CD4-positive, alpha-beta T cell (primary cell): ENCODE results near the gene IL37. TPM values are rescaled to one million over a fixed set of nuclear protein-coding genes. Genes with fewer than 3 reads are reported as not detected.
"Not testable (repeated sequence)": the region's sequence is repeated elsewhere in the genome, so short reads cannot be mapped to it uniquely, and the experiment has no call there.

Source experiments
- ATAC-seq: fragments of 200-7000 bp; cut with Tn5 transposase; one replicate; pipeline ENCODE4 v1.10.0; 2022; ENCODE audit warnings: mild to moderate bottlenecking; ENCODE audit not compliant: poor library complexity
- CTCF ChIA-PET: fragments of 350-600 bp; sonication (Branson Sonifier 250); formaldehyde crosslinking; loops from one replicate; lab custom pipeline; 2021; ENCODE audit warnings: antibody characterized with exemption, inconsistent platforms; lab: Charles Lee
- POLR2A ChIA-PET: fragments of 350-600 bp; sonication (Branson Sonifier 250); formaldehyde crosslinking; loops from one replicate; lab custom pipeline; 2021; ENCODE audit warnings: antibody characterized with exemption, inconsistent platforms; lab: Charles Lee
- DNase-seq, 14 experiments: peaks; one replicate each; pipeline ENCODE4 v3.0.0-alpha.2; 2013 to 2020; ENCODE audit warnings: mixed read lengths in 2 of 14
- H3K27ac ChIP-seq, 2 donors: one replicate each; pipeline versions ENCODE4 v1.5.1 to v1.7.0; 2013; ENCODE audit warnings: low read length in 2 of 2, low read depth in 1 of 2, mild to moderate bottlenecking in 1 of 2
- H3K27me3 ChIP-seq, 2 experiments: 1 replicate in 1 of 2; 2 replicates in 1 of 2; pipeline versions ENCODE4 v1.6.1 to v1.7.0; 2013; ENCODE audit warnings: low read length in 2 of 2, control low read depth in 1 of 2, mild to moderate bottlenecking in 1 of 2, moderate library complexity in 1 of 2; ENCODE audit not compliant: insufficient read depth in 2 of 2, control insufficient read depth in 1 of 2
- H3K36me3 ChIP-seq: one replicate; pipeline ENCODE4 v1.6.1; 2013; ENCODE audit warnings: low read length, control low read depth; ENCODE audit not compliant: insufficient read depth
- H3K4me1 ChIP-seq: one replicate; pipeline ENCODE4 v1.6.1; 2013; ENCODE audit warnings: low read length, control low read depth; ENCODE audit not compliant: insufficient read depth
- H3K4me3 ChIP-seq: one replicate; pipeline ENCODE4 v1.5.1; 2013; ENCODE audit warnings: mild to moderate bottlenecking, low read length, moderate library complexity
- H3K9me3 ChIP-seq, 2 experiments: 1 replicate in 1 of 2; 2 replicates in 1 of 2; pipeline versions ENCODE4 v1.6.1 to v1.7.0; 2013; ENCODE audit warnings: low read length in 2 of 2, mild to moderate bottlenecking in 2 of 2, control low read depth in 1 of 2, moderate library complexity in 1 of 2; ENCODE audit not compliant: control insufficient read depth in 1 of 2, insufficient read depth in 1 of 2
- H3K27ac Mint-ChIP-seq: one replicate; pipeline ENCODE4 v1.8.0; 2020; ENCODE audit warnings: mixed read lengths
- H3K27me3 Mint-ChIP-seq: one replicate; pipeline ENCODE4 v1.8.0; 2021; ENCODE audit warnings: mixed read lengths
- H3K36me3 Mint-ChIP-seq: one replicate; pipeline ENCODE4 v1.8.0; 2021; ENCODE audit warnings: low read depth, mixed read lengths
- H3K4me1 Mint-ChIP-seq: one replicate; pipeline ENCODE4 v1.8.0; 2021; ENCODE audit warnings: low read depth, mixed read lengths
- H3K4me3 Mint-ChIP-seq: one replicate; pipeline ENCODE4 v1.8.0; 2020; ENCODE audit warnings: mild to moderate bottlenecking, mixed read lengths
- H3K9me3 Mint-ChIP-seq: one replicate; pipeline ENCODE4 v1.8.0; 2020; ENCODE audit warnings: mixed read lengths
- intact Hi-C, 2 experiments: fragments of 100-400 bp; cut with DNase I in 1 of 2; cut with micrococcal nuclease in 1 of 2; formaldehyde crosslinking; loops; one replicate each; pipeline versions ENCODE4 v1.15.1 to v1.9.0; 2023 to 2025; cut with DNase I, micrococcal nuclease
- total RNA-seq, 174 experiments: library from RNA in 2 of 174; stranded (reverse) in 2 of 174; gene quantifications; one replicate each; pipeline ENCODE4 v1.2.3 and lab custom pipeline; 2021 to 2026
- TF ChIP-seq, protein P1 (sequence below): fragments of 200-600 bp; IDR thresholded peaks from one replicate; pipeline ENCODE4 v1.8.0; 2022; ENCODE audit warnings: antibody characterized with exemption, mild to moderate bottlenecking

The IL37 gene
- total RNA-seq, 2 experiments from 2014 or later = not detected

- Histone ChIP-seq H3K36me3 (no peaks in the 10 kb centered on the region), H3K27me3 (no peaks in the 10 kb centered on the region), H3K27ac (no peak overlapping the region), H3K4me1 (no peaks in the 10 kb centered on the region), H3K9me3 (no peaks in the 10 kb centered on the region), H3K4me3 (no peak overlapping the region)
- H3K4me3 Mint-ChIP-seq = no peak overlapping the region
- no peak overlapping the region for H3K27ac Mint-ChIP-seq
- no peaks in the 10 kb centered on the region for H3K9me3 Mint-ChIP-seq
- TF ChIP-seq, protein P1, sequence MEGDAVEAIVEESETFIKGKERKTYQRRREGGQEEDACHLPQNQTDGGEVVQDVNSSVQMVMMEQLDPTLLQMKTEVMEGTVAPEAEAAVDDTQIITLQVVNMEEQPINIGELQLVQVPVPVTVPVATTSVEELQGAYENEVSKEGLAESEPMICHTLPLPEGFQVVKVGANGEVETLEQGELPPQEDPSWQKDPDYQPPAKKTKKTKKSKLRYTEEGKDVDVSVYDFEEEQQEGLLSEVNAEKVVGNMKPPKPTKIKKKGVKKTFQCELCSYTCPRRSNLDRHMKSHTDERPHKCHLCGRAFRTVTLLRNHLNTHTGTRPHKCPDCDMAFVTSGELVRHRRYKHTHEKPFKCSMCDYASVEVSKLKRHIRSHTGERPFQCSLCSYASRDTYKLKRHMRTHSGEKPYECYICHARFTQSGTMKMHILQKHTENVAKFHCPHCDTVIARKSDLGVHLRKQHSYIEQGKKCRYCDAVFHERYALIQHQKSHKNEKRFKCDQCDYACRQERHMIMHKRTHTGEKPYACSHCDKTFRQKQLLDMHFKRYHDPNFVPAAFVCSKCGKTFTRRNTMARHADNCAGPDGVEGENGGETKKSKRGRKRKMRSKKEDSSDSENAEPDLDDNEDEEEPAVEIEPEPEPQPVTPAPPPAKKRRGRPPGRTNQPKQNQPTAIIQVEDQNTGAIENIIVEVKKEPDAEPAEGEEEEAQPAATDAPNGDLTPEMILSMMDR = no peak
- intact Hi-C loops = no loop called here
- POLR2A ChIA-PET = no interaction called here
- CTCF ChIA-PET = no interaction called here
- H3K4me1 Mint-ChIP-seq = no peaks in the 10 kb centered on the region
- DNase-seq = no peak
- no peak for ATAC-seq
- no peaks in the 10 kb centered on the region for H3K36me3 Mint-ChIP-seq
- H3K27me3 Mint-ChIP-seq = no peaks in the 10 kb centered on the region
Observed at GRCh38 chr2:112933261-112933660, 22.3 kb downstream of the IL37 start.

DNA sequence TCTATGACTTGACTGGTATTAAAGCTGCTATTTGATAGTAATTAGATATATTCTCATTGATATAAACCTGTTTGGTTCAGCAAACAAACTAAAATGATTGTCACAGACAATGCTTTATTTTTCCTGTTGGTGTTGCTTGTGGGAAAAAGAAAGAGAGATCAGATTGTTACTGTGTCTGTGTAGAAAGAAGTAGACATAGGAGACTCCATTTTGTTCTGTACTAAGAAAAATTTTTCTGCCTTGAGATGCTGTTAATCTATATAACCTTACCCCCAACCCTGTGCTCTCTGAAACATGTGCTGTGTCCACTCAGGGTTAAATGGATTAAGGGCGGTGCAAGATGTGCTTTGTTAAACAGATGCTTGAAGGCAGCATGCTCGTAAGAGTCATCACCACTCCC lies 23.2 kb downstream of the IL37 start:
- H3K4me1 Mint-ChIP-seq, ATAC-seq, intact Hi-C loops, H3K9me3 ChIP-seq, H3K9me3 Mint-ChIP-seq, CTCF ChIA-PET, H3K27me3 ChIP-seq, H3K4me3 ChIP-seq, H3K27me3 Mint-ChIP-seq, H3K36me3 Mint-ChIP-seq, H3K4me3 Mint-ChIP-seq, H3K27ac Mint-ChIP-seq, H3K27ac ChIP-seq, H3K4me1 ChIP-seq, POLR2A ChIA-PET, DNase-seq, H3K36me3 ChIP-seq: not testable (repeated sequence)

- ATAC-seq = no peak
- Histone ChIP-seq H3K27ac (no peak overlapping the region), H3K9me3 (no peaks in the 10 kb centered on the region), H3K4me1 (peaks cover 3% of the 10 kb centered on the region), H3K4me3 (no peak overlapping the region), H3K36me3 (no peaks in the 10 kb centered on the region), H3K27me3 (no peaks in the 10 kb centered on the region)
- Mint-ChIP-seq H3K27ac (no peak overlapping the region), H3K4me1 (no peaks in the 10 kb centered on the region), H3K36me3 (no peaks in the 10 kb centered on the region), H3K4me3 (no peak overlapping the region), H3K27me3 (no peaks in the 10 kb centered on the region), H3K9me3 (no peaks in the 10 kb centered on the region)
- CTCF ChIA-PET = no interaction called here
- POLR2A ChIA-PET = no interaction called here
- no peak for DNase-seq
- TF ChIP-seq, protein P1 = no peak
- intact Hi-C loops = no loop called here
Observed at GRCh38 chr2:112936927-112937232, 25.9 kb downstream of the IL37 start.

GRCh38 chr2:112938904-112939303 lies 27.9 kb downstream of the IL37 start:
- Mint-ChIP-seq H3K27me3 (no peaks in the 10 kb centered on the region), H3K36me3 (no peaks in the 10 kb centered on the region), H3K4me3 (no peak overlapping the region), H3K4me1 (no peaks in the 10 kb centered on the region), H3K9me3 (no peaks in the 10 kb centered on the region), H3K27ac (no peak overlapping the region)
- no peak overlapping the region for H3K27ac ChIP-seq
- intact Hi-C loops = no loop called here
- peak in 2 of 14 experiments; percentile 53 to 65 for DNase-seq
- ChIA-PET CTCF (no interaction called here), POLR2A (no interaction called here)
- TF ChIP-seq, protein P1 = no peak
- no peak overlapping the region for H3K4me3 ChIP-seq
- H3K27me3 ChIP-seq = no peaks in the 10 kb centered on the region
- no peak for ATAC-seq
- H3K36me3 ChIP-seq = no peaks in the 10 kb centered on the region
- peaks cover 3% of the 10 kb centered on the region for H3K4me1 ChIP-seq
- H3K9me3 ChIP-seq = no peaks in the 10 kb centered on the region
